Stimulated activated CD4-positive, alpha-beta T cell treated with anti-CD3 and anti-CD28 coated beads, Interleukin-12 subunit alpha, Interleukin-12 subunit beta, amount 100 ng/mL, for 24 hours (primary cell): ENCODE data around the gene NFE2.
A peak's percentile ranks its signal among the peaks of the same experiment; 100 is the strongest.
"Not testable (repeated sequence)": the region's sequence is repeated elsewhere in the genome, so short reads cannot be mapped to it uniquely, and the experiment has no call there.

Experiments used
- DNase-seq, 2 experiments: peaks; one replicate each; pipeline ENCODE4 v3.0.0-alpha.2; 2020; ENCODE audit warnings: low read depth in 2 of 2

Gene NFE2

GRCh38 chr12:54284070-54284780 lies 16.6 kb downstream of the NFE2 start:
- DNase-seq = not testable (repeated sequence)

- peak in 1 of 2 experiments; percentile 48 for DNase-seq
Measured at GRCh38 chr12:54282949-54283593, 17.7 kb downstream of the NFE2 start.

- DNase-seq = not testable (repeated sequence)
Measured at GRCh38 chr12:54281694-54282093, 19.1 kb downstream of the NFE2 start.

- DNase-seq = not testable (repeated sequence)
Measured at GRCh38 chr12:54281261-54281638, 19.6 kb downstream of the NFE2 start.

- DNase-seq = peak; percentile 87 to 89
Measured at GRCh38 chr12:54280468-54281260, 20.2 kb downstream of the NFE2 start, which contains the start of gene HNRNPA1. Gene HNRNPA1, plus strand, starts transcription at chr12:54280726. Its CDS starts 82 bp downstream, at chr12:54280808.

- peak; percentile 98 for DNase-seq
Measured at GRCh38 chr12:54279632-54280467, 21.0 kb downstream of the NFE2 start, which contains the start of gene CBX5. Gene CBX5, minus strand, starts transcription at chr12:54280122. Its CDS starts 22,472 bp downstream, at chr12:54257650.

GRCh38 chr12:54279227-54279631 lies 21.6 kb downstream of the NFE2 start:
- DNase-seq = no peak

GRCh38 chr12:54277823-54278276 lies 23.0 kb downstream of the NFE2 start:
- no peak for DNase-seq

GRCh38 chr12:54276368-54276767 lies 24.4 kb downstream of the NFE2 start:
- no peak for DNase-seq

GRCh38 chr12:54273981-54274380 lies 26.8 kb downstream of the NFE2 start:
- DNase-seq = no peak

- no peak for DNase-seq
Measured at GRCh38 chr12:54272214-54272613, 28.6 kb downstream of the NFE2 start.

GRCh38 chr12:54270345-54270744 lies 30.5 kb downstream of the NFE2 start:
- DNase-seq = no peak

- DNase-seq = no peak
Measured at GRCh38 chr12:54266852-54267251, 34.0 kb downstream of the NFE2 start.

- DNase-seq = no peak
Measured at GRCh38 chr12:54265364-54265812, 35.4 kb downstream of the NFE2 start.

- no peak for DNase-seq
Measured at GRCh38 chr12:54262403-54262925, 38.4 kb downstream of the NFE2 start.

GRCh38 chr12:54261815-54262402 lies 38.9 kb downstream of the NFE2 start:
- no peak for DNase-seq

GRCh38 chr12:54259194-54260011 lies 41.4 kb downstream of the NFE2 start:
- no peak for DNase-seq

GRCh38 chr12:54258201-54258681 lies 42.6 kb downstream of the NFE2 start:
- no peak for DNase-seq

- no peak for DNase-seq
Measured at GRCh38 chr12:54257332-54257731, 43.5 kb downstream of the NFE2 start.

GRCh38 chr12:54253240-54253639 lies 47.6 kb downstream of the NFE2 start:
- no peak for DNase-seq
